Uterus (tissue), 4 donors: Measurements from ENCODE around the gene ZMPSTE24. TPM values are rescaled to one million over a fixed set of nuclear protein-coding genes. Genes with fewer than 3 reads are reported as not detected.

ENCODE experiments used
- DNase-seq, 2 donors: peaks; one replicate each; pipeline ENCODE4 v3.0.0-alpha.2; 2019 to 2020
- H3K27ac ChIP-seq, 2 donors: fragments of 200-600 bp; sonication (generic); 1 replicate in 1 of 2; 2 replicates in 1 of 2; pipeline ENCODE4 v1.5.1; 2016 to 2018
- H3K27me3 ChIP-seq, 2 donors: fragments of 200-600 bp; sonication (generic); one replicate each; pipeline ENCODE4 v1.5.1; 2018 to 2019; ENCODE audit warnings: control low read depth in 1 of 2
- H3K36me3 ChIP-seq, 2 donors: fragments of 200-600 bp; sonication (generic); one replicate each; pipeline ENCODE4 v1.5.1; 2019; ENCODE audit warnings: control low read depth in 1 of 2
- H3K4me1 ChIP-seq, 2 donors: fragments of 200-600 bp; sonication (generic); one replicate each; pipeline ENCODE4 v1.5.1; 2018 to 2019; ENCODE audit warnings: control low read depth in 1 of 2
- H3K4me3 ChIP-seq, 2 donors: fragments of 200-600 bp; sonication (generic); 1 replicate in 1 of 2; 2 replicates in 1 of 2; pipeline ENCODE4 v1.5.1; 2018 to 2019; ENCODE audit warnings: mild to moderate bottlenecking in 1 of 2
- H3K9me3 ChIP-seq, 2 donors: fragments of 200-600 bp; sonication (generic); one replicate each; pipeline ENCODE4 v1.5.1; 2019; ENCODE audit warnings: control low read depth in 1 of 2
- CTCF ChIP-seq, 4 experiments: fragments of 200-600 bp in 2 of 4; fragments of 450-650 bp in 2 of 4; sonication (generic) in 2 of 4; IDR thresholded peaks; one replicate each; pipeline ENCODE4 v1.5.1; 2016 to 2019; ENCODE audit warnings: antibody characterized with exemption in 4 of 4, mild to moderate bottlenecking in 2 of 4, moderate library complexity in 1 of 4
- POLR2A ChIP-seq, 2 donors: fragments of 450-650 bp; IDR thresholded peaks; one replicate each; pipeline ENCODE4 v1.6.1; 2016; ENCODE audit warnings: antibody characterized with exemption in 2 of 2, mild to moderate bottlenecking in 1 of 2, moderate library complexity in 1 of 2
- intact Hi-C: fragments of 100-400 bp; cut with DNase I; formaldehyde crosslinking; loops from one replicate; pipeline ENCODE4 v1.15.1; 2023; ENCODE audit warnings: low total_unique reads
- total RNA-seq, 4 donors: library from RNA; depleted of rRNA in 3 of 4; stranded (reverse); fragments of >200 nt in 3 of 4; gene quantifications; one replicate each; pipeline versions ENCODE4 v1.1.0 to v1.2.4, GENCODE V29; 2014 to 2023
- donor health status: DM: yes; HTN: yes; CAD: no.

The ZMPSTE24 gene
- total RNA-seq, 4 donors from 2014 or later = 17.9 to 79.1 (median 56.2) TPM

DNA sequence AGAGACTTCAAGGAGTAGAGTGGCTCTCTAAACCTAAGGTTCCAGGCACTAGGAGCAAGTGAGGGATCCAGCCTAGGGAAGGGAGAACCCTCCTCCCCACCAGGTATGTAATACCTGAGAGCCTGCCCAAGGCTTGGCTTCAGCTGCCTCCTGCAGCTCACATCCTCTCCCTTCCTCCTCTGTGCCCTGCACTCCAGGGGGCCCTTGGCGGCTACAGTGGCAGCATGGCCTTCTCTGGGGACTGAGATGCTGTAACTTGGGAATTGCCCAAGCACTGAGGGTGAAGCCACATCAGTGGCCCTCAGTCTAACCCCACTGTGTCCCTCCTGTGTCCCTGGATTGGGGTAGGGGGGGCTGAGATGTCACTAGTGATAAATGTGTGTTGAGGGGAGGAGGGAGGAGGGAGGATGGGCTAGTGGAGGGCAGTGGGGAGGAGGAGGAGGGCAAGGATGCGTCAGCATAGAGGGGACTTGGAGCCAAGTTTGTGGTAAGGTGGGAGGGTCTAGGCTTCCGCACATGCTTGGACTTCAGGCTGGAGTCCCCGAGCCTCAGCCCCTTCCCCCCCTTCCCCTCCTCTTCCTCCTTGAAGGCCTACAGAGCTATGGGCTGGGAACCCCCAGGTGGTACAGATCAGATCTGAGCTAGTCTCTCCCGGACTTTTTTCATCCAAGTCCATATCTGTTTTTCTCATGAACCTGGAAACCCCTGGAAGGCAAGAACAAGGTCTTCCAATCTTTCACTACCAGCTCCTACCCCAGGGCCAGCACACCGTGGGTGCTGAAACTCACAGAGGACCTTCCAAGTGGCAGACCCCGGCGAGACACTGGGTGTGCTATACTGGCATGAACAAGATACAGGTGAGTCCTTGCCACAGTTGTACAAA, 41.6 kb downstream of the ZMPSTE24 start:
- no peak for DNase-seq
- no peak for TF ChIP-seq CTCF (IDR thresholded peaks at IDR 0.05)
- TF ChIP-seq POLR2A (IDR thresholded peaks at IDR 0.05) = no peak
- no peaks in the 10 kb centered on the region for H3K9me3 ChIP-seq
- no peaks in the 10 kb centered on the region for H3K36me3 ChIP-seq
- no peak overlapping the region for H3K4me3 ChIP-seq
- no peaks in the 10 kb centered on the region for H3K27me3 ChIP-seq
- no peak overlapping the region for H3K27ac ChIP-seq
- intact Hi-C loops = no loop called here
- no peaks in the 10 kb centered on the region for H3K4me1 ChIP-seq

DNA sequence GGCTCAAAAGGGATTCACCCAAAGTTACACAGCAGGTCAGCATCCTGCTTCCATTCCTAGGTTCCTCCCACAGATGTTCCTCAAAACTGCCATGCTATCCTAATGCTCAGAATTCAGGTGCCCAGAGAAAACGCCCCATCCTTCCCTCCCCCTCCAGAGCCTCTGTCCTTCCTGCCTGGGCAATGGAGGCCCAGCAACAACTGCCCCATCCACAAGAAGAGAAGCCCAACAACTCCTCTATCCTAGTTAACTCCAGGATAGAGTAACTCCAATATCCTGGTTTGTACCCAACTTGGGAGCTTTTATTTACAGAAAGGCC, 42.2 kb downstream of the ZMPSTE24 start:
- no peaks in the 10 kb centered on the region for H3K27me3 ChIP-seq
- TF ChIP-seq POLR2A (IDR thresholded peaks at IDR 0.05) (no peak), CTCF (IDR thresholded peaks at IDR 0.05) (no peak)
- no peak overlapping the region for H3K4me3 ChIP-seq
- no peaks in the 10 kb centered on the region for H3K36me3 ChIP-seq
- DNase-seq = no peak
- no peaks in the 10 kb centered on the region for H3K4me1 ChIP-seq
- intact Hi-C loops = no loop called here
- H3K27ac ChIP-seq = no peak overlapping the region
- no peaks in the 10 kb centered on the region for H3K9me3 ChIP-seq

GRCh38 chr1:40300651-40301050, 42.6 kb downstream of the ZMPSTE24 start:
- Histone ChIP-seq H3K36me3 (no peaks in the 10 kb centered on the region), H3K27me3 (no peaks in the 10 kb centered on the region), H3K9me3 (no peaks in the 10 kb centered on the region), H3K4me3 (no peak overlapping the region), H3K27ac (no peak overlapping the region), H3K4me1 (no peaks in the 10 kb centered on the region)
- intact Hi-C loops = no loop called here
- no peak for DNase-seq
- TF ChIP-seq CTCF (IDR thresholded peaks at IDR 0.05) = no peak

DNA sequence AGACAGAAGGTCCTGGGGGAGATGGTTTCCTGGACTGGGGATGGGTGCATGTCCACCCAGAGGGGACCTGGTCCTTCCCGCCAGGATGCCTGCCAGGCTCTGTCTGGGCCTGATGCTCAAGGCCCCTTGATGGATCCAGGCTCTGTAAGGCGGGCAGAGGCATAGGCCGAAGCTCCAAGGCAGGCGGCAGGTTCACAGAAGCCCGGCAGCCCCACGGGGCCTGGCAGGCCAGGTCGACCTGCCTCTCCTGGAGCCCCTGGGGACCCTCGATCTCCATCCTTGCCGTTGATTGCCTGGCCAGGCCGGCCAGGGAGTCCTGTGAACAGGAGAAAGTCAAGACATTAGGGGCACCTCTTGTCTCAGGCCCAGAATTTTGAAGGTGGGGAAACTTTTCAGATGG, 43.0 kb downstream of the ZMPSTE24 start:
- H3K9me3 ChIP-seq = no peaks in the 10 kb centered on the region
- H3K4me3 ChIP-seq = no peak overlapping the region
- TF ChIP-seq CTCF (IDR thresholded peaks at IDR 0.05) = no peak
- no peak for TF ChIP-seq POLR2A (IDR thresholded peaks at IDR 0.05)
- no peak overlapping the region for H3K27ac ChIP-seq
- DNase-seq = no peak
- no peaks in the 10 kb centered on the region for H3K36me3 ChIP-seq
- intact Hi-C loops = no loop called here
- H3K4me1 ChIP-seq = no peaks in the 10 kb centered on the region
- H3K27me3 ChIP-seq = no peaks in the 10 kb centered on the region

DNA sequence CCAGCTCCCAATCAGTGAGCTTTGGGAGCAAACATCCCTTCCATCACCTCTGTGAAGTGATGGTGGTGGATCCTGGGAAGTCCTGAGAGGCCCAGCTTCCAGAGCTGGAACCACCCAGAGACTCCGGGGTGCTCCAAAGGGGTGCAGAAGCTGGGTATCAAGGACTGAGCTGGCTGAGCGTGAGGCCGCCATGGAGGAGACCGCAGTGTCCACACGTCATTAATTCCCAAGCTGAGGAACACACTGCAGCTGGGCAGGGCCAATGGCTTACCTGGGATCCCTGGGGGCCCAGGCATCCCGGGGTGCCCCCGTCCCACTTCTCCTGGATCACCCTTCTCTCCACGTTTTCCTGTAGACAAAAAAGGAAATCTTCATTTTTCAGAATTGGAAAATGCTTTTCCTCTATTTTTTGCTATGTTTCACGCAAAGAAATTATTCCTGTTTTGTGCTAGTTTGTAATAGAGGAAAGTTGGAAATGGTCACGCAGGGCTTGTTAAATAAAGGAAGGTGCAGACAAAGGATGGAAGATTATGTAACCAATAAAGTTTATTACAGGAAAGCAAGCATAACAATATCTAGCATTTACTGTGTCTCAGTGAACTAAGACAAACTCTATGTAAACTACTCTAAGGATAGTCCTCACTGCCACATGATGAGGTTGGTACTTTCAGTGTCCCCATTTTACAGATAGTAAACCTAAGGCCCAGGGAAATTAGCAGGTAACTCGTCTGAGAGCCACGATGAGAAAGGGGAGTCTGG, 43.7 kb downstream of the ZMPSTE24 start:
- no peak overlapping the region for H3K4me3 ChIP-seq
- H3K36me3 ChIP-seq = no peaks in the 10 kb centered on the region
- intact Hi-C loops = no loop called here
- H3K4me1 ChIP-seq = no peaks in the 10 kb centered on the region
- H3K9me3 ChIP-seq = no peaks in the 10 kb centered on the region
- no peak overlapping the region for H3K27ac ChIP-seq
- no peaks in the 10 kb centered on the region for H3K27me3 ChIP-seq
- TF ChIP-seq CTCF (IDR thresholded peaks at IDR 0.05) = no peak
- TF ChIP-seq POLR2A (IDR thresholded peaks at IDR 0.05) = no peak
- no peak for DNase-seq
